K562 (cell line): ENCODE data around the gene MYB. TPM values are rescaled to one million over a fixed set of nuclear protein-coding genes. Genes with fewer than 3 reads are reported as not detected.

Experiments used
- ATAC-seq: fragments of 200-7000 bp; cut with Tn5 transposase; 3 replicates; pipeline ENCODE4 v1.9.1; 2020; ENCODE audit warnings: moderate library complexity
- BruUV-seq: library from RNA; stranded (reverse); fragments of 400-500 nt; replicated peaks from 2 replicates; lab custom pipeline; 2021; lab: Mats Ljungman, UMichigan
- CTCF ChIA-PET: fragments of 300-600 bp; formaldehyde crosslinking; extraction: SDS; loops from one replicate; lab custom pipeline; 2021; ENCODE audit warnings: low intra/inter-chr PET ratio; lab: Yijun Ruan, JAX
- POLR2A ChIA-PET: fragments of 300-600, 350-650 bp; sonication (Branson Sonifier 250); formaldehyde crosslinking; extraction: SDS; loops from one replicate; lab custom pipeline; 2021; ENCODE audit warnings: antibody characterized with exemption, inconsistent platforms; lab: Yijun Ruan, JAX
- DNase-seq, 4 experiments: peaks; one replicate each; pipeline versions ENCODE4 v3.0.0 to v3.0.0-alpha.2; 2011 to 2018; ENCODE audit warnings: low spot score in 3 of 4, mixed read lengths in 3 of 4; ENCODE audit errors: extremely low read depth in 1 of 4
- FAIRE-seq: peaks from 2 replicates; lab custom pipeline; 2011; peaks lifted over from hg19 to GRCh38; lab: Jason Lieb, UNC
- H2AFZ ChIP-seq: 2 replicates; pipeline ENCODE4 v1.6.0; 2011; ENCODE audit warnings: low read depth, low read length, control low read depth, inconsistent platforms
- H3K27ac ChIP-seq: fragments of 200-600 bp; 3 replicates; pipeline ENCODE4 v1.8.0; 2011; ENCODE audit warnings: low read depth, mild to moderate bottlenecking, control low read depth, inconsistent platforms, low read length, moderate library complexity, mixed read lengths; ENCODE audit errors: extremely low read depth
- H3K27me3 ChIP-seq, 2 experiments: fragments of 300-600 bp in 1 of 2; 2 replicates in 1 of 2; 3 replicates in 1 of 2; pipeline versions ENCODE4 v1.6.0 to v1.8.0; 2011; ENCODE audit warnings: inconsistent platforms in 2 of 2, low read length in 2 of 2, mild to moderate bottlenecking in 1 of 2, mixed read lengths in 1 of 2, moderate library complexity in 1 of 2; ENCODE audit not compliant: control insufficient read depth in 2 of 2, insufficient read depth in 2 of 2
- H3K36me3 ChIP-seq: fragments of 300-600 bp; 3 replicates; pipeline ENCODE4 v1.8.0; 2011; ENCODE audit warnings: mild to moderate bottlenecking, low read length, inconsistent platforms; ENCODE audit not compliant: control insufficient read depth, insufficient read depth
- H3K4me1 ChIP-seq, 2 experiments: fragments of 200-600 bp in 1 of 2; replicated peaks in 1 of 2; 2 replicates in 1 of 2; 3 replicates in 1 of 2; pipeline versions ENCODE4 v1.5.1 to v1.8.0; 2011; ENCODE audit warnings: inconsistent platforms in 2 of 2, low read length in 2 of 2, mild to moderate bottlenecking in 1 of 2, mixed read lengths in 1 of 2, moderate library complexity in 1 of 2; ENCODE audit not compliant: control insufficient read depth in 2 of 2, insufficient read depth in 2 of 2
- H3K4me2 ChIP-seq: 2 replicates; pipeline ENCODE4 v1.6.1; 2011; ENCODE audit warnings: low read length, control low read depth, inconsistent platforms, mixed read lengths; ENCODE audit not compliant: insufficient read depth
- H3K4me3 ChIP-seq: fragments of 200-600 bp; sonication (generic), shearing (Covaris generic); 2 replicates; pipeline ENCODE4 v1.5.1; 2016; ENCODE audit warnings: control low read depth, inconsistent platforms
- H3K79me2 ChIP-seq: fragments of 200-600 bp; 3 replicates; pipeline ENCODE4 v1.8.0; 2011; ENCODE audit warnings: low read length, inconsistent platforms; ENCODE audit not compliant: control insufficient read depth, insufficient read depth
- H3K9ac ChIP-seq, 2 experiments: 2 replicates each; pipeline versions ENCODE4 v1.6.0 to v1.6.1; 2011; ENCODE audit warnings: low read depth in 2 of 2, low read length in 2 of 2, control low read depth in 1 of 2, inconsistent platforms in 1 of 2, mild to moderate bottlenecking in 1 of 2, mixed read lengths in 1 of 2; ENCODE audit not compliant: insufficient read depth in 1 of 2
- H3K9me1 ChIP-seq: one replicate; pipeline ENCODE4 v1.6.0; 2011; ENCODE audit warnings: inconsistent platforms, mild to moderate bottlenecking, low read length, moderate library complexity; ENCODE audit not compliant: control insufficient read depth, insufficient read depth
- H3K9me3 ChIP-seq: replicated peaks from 2 replicates; pipeline ENCODE4 v1.5.1; 2011; ENCODE audit warnings: low read depth, low read length, inconsistent platforms; ENCODE audit not compliant: control insufficient read depth, insufficient read depth
- H4K20me1 ChIP-seq: replicated peaks from 2 replicates; pipeline ENCODE4 v1.6.1; 2011; ENCODE audit warnings: low read length, inconsistent platforms, mixed read lengths; ENCODE audit not compliant: control insufficient read depth, insufficient read depth
- CEBPB ChIP-seq: fragments of 450-650 bp; IDR thresholded peaks from 2 replicates; pipeline ENCODE4 v1.6.1; 2016; ENCODE audit warnings: missing genetic modification characterization, missing compliant biosample characterization
- CTCF ChIP-seq, 3 experiments: IDR thresholded peaks in 2 of 3; conservative IDR thresholded peaks in 1 of 3; 2 replicates each; pipeline ENCODE4 v1.5.1; 2011 to 2012; ENCODE audit warnings: low read length in 3 of 3, mild to moderate bottlenecking in 3 of 3, control low read depth in 2 of 3, improper control_type of control experiment in 1 of 3, inconsistent platforms in 1 of 3, low read depth in 1 of 3, mixed read lengths in 1 of 3, moderate library complexity in 1 of 3; ENCODE audit not compliant: insufficient read depth in 2 of 3
- DMBX1 ChIP-seq: fragments of 250-450 bp; sonication (Bioruptor Pico); IDR thresholded peaks from 2 replicates; pipeline ENCODE4 v1.8.0; 2022; ENCODE audit warnings: inconsistent platforms, mild to moderate bottlenecking, moderate library complexity, borderline replicate concordance
- HDAC8 ChIP-seq: fragments of 450-650 bp; IDR thresholded peaks from 2 replicates; pipeline ENCODE4 v1.6.1; 2016; ENCODE audit warnings: mild to moderate bottlenecking, missing genetic modification characterization, moderate library complexity, missing compliant biosample characterization
- ILF3 ChIP-seq: fragments of 450-650 bp; IDR thresholded peaks from 2 replicates; pipeline ENCODE4 v1.6.1; 2018; ENCODE audit warnings: antibody characterized with exemption, mild to moderate bottlenecking, moderate library complexity, borderline replicate concordance
- MCM3 ChIP-seq: fragments of 450-650 bp; IDR thresholded peaks from 2 replicates; pipeline ENCODE4 v1.6.1; 2016
- NFE2L1 ChIP-seq: fragments of 450-650 bp; IDR thresholded peaks from 2 replicates; pipeline ENCODE4 v1.6.1; 2016; ENCODE audit warnings: missing genetic modification characterization, low read depth, mild to moderate bottlenecking, missing compliant biosample characterization, moderate library complexity, borderline replicate concordance
- PKNOX1 ChIP-seq: fragments of 450-650 bp; IDR thresholded peaks from 2 replicates; pipeline ENCODE4 v1.6.1; 2016
- PRDM10 ChIP-seq: fragments of 450-650 bp; IDR thresholded peaks from 2 replicates; pipeline ENCODE4 v1.6.1; 2018; ENCODE audit not compliant: partially characterized antibody
- ZBTB1 ChIP-seq: sonication (generic); formaldehyde crosslinking; IDR thresholded peaks from 2 replicates; pipeline ENCODE4 v1.8.1; 2023; ENCODE audit warnings: missing genetic modification reagents, low read depth, mild to moderate bottlenecking, borderline replicate concordance
- ZNF134 ChIP-seq: fragments of 250-450 bp; sonication (Bioruptor Pico); conservative IDR thresholded peaks from 2 replicates; pipeline ENCODE4 v1.4.0; 2020
- ZNF143 ChIP-seq: sonication (generic); formaldehyde crosslinking; IDR thresholded peaks from 2 replicates; pipeline ENCODE4 v1.9.0; 2022; ENCODE audit warnings: mild to moderate bottlenecking, missing genetic modification reagents
- ZNF23 ChIP-seq: fragments of 250-450 bp; sonication (Bioruptor Pico); IDR thresholded peaks from 2 replicates; pipeline ENCODE4 v1.4.0; 2020; ENCODE audit warnings: mild to moderate bottlenecking
- ZNF253 ChIP-seq: fragments of 250-450 bp; sonication (Bioruptor Pico); conservative IDR thresholded peaks from 2 replicates; pipeline ENCODE4 v1.6.1; 2021; ENCODE audit warnings: mild to moderate bottlenecking
- ZNF280B ChIP-seq: fragments of 250-450 bp; sonication (Bioruptor Pico); IDR thresholded peaks from 2 replicates; pipeline ENCODE4 v1.5.1; 2021; ENCODE audit warnings: mild to moderate bottlenecking
- WGBS: fragments of 100-300 bp; shearing (Covaris generic); methylation state at CpG from one replicate; pipeline ENCODE4 v1.1.6; 2016; ENCODE audit warnings: low coverage, mixed read lengths; ENCODE audit not compliant: insufficient coverage; ENCODE audit errors: missing lambda C conversion rate; 5-methylcytosine and 5-hydroxymethylcytosine counted together
- in situ Hi-C: fragments of 300-500 bp; cut with MboI; formaldehyde crosslinking; loops from 4 replicates; pipeline ENCODE4 v1.15.0; 2018; ENCODE audit warnings: inconsistent platforms, mixed read lengths
- intact Hi-C: fragments of 100-400 bp; cut with micrococcal nuclease; formaldehyde crosslinking; loops from 2 replicates; pipeline ENCODE4 v1.14.2; 2022
- polyA plus RNA-seq, 8 experiments: library from polyadenylated mRNA; depleted of rRNA in 4 of 8; stranded (reverse) in 5 of 8; unstranded in 3 of 8; fragments of >200 nt; fragmentation: Nextera tagmentation in 2 of 8; fragmentation: Illumina TruSeq in 1 of 8; extraction: Ambion mirVana in 2 of 8; extraction: Trizol in 1 of 8; gene quantifications; 2 replicates each; pipeline versions ENCODE4 v1.2.1 to v1.2.3, GENCODE V29; 2011 to 2014; ENCODE audit warnings: inconsistent platforms in 1 of 8, missing spikeins in 1 of 8
- total RNA-seq, 7 experiments: library from RNA; depleted of rRNA in 6 of 7; stranded (reverse); fragments of >200 nt in 6 of 7; fragmentation: Illumina TruSeq in 2 of 7; extraction: Trizol in 2 of 7; gene quantifications; 2 replicates each; pipeline versions ENCODE4 v1.2.1 to v1.2.3, GENCODE V29; 2011 to 2021; ENCODE audit warnings: low replicate concordance in 1 of 7

Gene MYB
- total and polyA plus RNA-seq, 9 of the 15 experiments (the other 6 are each of a cell fraction or from before 2014, with no cell fraction given), result 35.8 to 218 (median 140) TPM

- WGBS, result 80% methylated on average over 2 of the region's 2 CpGs
- no peaks in the 10 kb centered on the region for H4K20me1 ChIP-seq
- H3K27ac ChIP-seq, result no peak overlapping the region
- peaks cover 7 to 26% of the 10 kb centered on the region in 2 experiments for H3K4me1 ChIP-seq
- H3K36me3 ChIP-seq, result no peaks in the 10 kb centered on the region
- no peak overlapping the region for H3K9ac ChIP-seq
- no peaks in the 10 kb centered on the region for H3K27me3 ChIP-seq
- H2AFZ ChIP-seq, result peak overlapping the region; percentile 60
- in situ Hi-C loops (no loop called here), intact Hi-C loops (loop anchor here (5.0 kb wide), 1 partner anchor 92 kb away; no protein-coding TSS in a partner anchor)
- H3K9me1 ChIP-seq, result no peaks in the 10 kb centered on the region
- H3K79me2 ChIP-seq, result no peaks in the 10 kb centered on the region
- no TSS peak for BruUV-seq
- peak; percentile 6; the same call in 2 of the 3 replicates for ATAC-seq
- ChIA-PET POLR2A (interaction anchor here (0.9 to 1.8 kb wide), 4 partner anchors 8 to 29 kb away, joined by 3 to 8 read pairs (median 4); no protein-coding TSS in a partner anchor), CTCF (no interaction called here)
- no peak for DNase-seq
- FAIRE-seq, result no peak
- peaks cover 4% of the 10 kb centered on the region; the same call in 1 of the 2 replicates for H3K9me3 ChIP-seq
- H3K4me3 ChIP-seq, result no peak overlapping the region
- H3K4me2 ChIP-seq, result no peak overlapping the region
- TF ChIP-seq DMBX1 (CRISPR knock-in tag) (0 out of 2 replicates have a peak, but pooled peaks have one; percentile 43), ZNF23 (CRISPR knock-in tag) (no peak), PRDM10 (peak; percentile 33), PKNOX1 (0 out of 2 replicates have a peak, but pooled peaks have one; percentile 9), CTCF (IDR thresholded peaks at IDR 0.05 in 2 of 3, conservative IDR thresholded peaks at IDR 0.05 in 1 of 3; ENCODE audit: insufficient read depth in 2 of 3, low read depth in 1 of 3, low read length in 3 of 3) (peak in 1 of 3 experiments; percentile 21; a peak in 2 of 6 replicates), ZNF253 (CRISPR knock-in tag) (no peak), ZNF280B (CRISPR knock-in tag) (no peak), CEBPB (tag) (no peak), ILF3 (no peak), ZNF143 (no peak), MCM3 (no peak), ZBTB1 (CRISPR knock-in tag) (no peak), HDAC8 (tag) (no peak), NFE2L1 (tag) (no peak), ZNF134 (CRISPR knock-in tag) (no peak)
These were observed 48.9 kb downstream of the MYB start for GRCh38 chr6:135229996-135230395.
